GM18873 (cell line): ENCODE data around the gene CDC25C.
"Not testable (repeated sequence)": the region's sequence is repeated elsewhere in the genome, so short reads cannot be mapped to it uniquely, and the experiment has no call there.

Source experiments
- ATAC-seq: cut with Tn5 transposase; IDR thresholded peaks from one replicate; pipeline ENCODE4 v1.9.1; 2021; ENCODE audit warnings: mild to moderate bottlenecking, moderate library complexity, moderate number of reproducible peaks; ENCODE audit not compliant: unreplicated experiment, low FRiP score

Gene CDC25C

DNA sequence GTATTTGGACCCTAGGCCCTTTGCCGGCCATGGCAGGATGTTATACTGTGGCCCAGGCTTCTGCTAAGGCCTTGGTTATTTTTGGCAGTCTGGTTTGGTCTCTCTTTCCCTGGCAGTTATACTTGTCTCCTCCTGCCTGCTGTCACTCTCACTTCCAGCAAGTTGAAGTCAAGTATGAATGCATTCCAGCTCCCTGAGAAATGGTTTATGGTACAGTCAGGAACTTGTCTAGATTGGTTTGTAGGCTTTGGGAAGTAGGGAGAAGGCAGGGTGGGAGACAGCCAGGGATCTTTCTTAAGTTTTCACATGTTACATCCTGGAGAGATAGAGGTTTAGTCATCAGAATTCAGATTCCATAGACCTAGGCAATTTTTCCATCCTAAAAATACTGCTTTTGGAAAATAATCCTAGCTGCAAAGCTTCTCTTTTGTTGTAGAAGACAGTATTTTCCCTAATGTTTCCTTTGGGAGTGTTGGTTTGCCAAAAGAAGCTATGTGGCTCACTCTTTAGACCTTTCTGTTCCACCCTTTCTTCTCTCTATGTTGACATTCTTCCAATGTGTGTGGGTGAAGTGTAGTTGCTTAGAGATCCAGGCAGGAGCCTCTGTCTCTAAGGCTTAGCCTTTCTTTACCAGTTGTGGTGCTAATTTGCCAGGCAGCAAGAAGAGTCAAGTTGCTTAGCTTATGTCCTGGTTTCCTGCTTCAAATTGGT is 18.4 kb upstream of the CDC25C start:
- ATAC-seq: no peak

DNA sequence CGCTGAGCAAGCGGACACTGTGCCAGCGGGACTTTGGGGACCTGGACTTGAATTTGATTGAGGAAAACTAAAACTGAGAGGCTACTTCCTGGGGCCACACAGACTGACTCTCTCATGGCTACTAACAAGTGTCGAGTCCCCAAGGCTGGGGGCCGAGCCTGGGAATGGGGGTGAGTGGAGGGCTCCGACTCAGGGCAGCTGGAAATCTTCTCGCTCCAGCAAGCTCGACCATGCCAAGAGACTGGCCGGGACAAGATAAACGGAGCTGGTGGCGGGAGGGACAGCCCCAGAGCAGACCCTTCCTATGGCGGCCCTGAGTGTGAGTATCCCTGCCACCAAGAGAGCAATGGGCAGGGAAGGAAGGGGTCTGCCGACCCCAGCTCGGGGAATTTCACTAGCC is 15.3 kb upstream of the CDC25C start:
- no peak for ATAC-seq

DNA sequence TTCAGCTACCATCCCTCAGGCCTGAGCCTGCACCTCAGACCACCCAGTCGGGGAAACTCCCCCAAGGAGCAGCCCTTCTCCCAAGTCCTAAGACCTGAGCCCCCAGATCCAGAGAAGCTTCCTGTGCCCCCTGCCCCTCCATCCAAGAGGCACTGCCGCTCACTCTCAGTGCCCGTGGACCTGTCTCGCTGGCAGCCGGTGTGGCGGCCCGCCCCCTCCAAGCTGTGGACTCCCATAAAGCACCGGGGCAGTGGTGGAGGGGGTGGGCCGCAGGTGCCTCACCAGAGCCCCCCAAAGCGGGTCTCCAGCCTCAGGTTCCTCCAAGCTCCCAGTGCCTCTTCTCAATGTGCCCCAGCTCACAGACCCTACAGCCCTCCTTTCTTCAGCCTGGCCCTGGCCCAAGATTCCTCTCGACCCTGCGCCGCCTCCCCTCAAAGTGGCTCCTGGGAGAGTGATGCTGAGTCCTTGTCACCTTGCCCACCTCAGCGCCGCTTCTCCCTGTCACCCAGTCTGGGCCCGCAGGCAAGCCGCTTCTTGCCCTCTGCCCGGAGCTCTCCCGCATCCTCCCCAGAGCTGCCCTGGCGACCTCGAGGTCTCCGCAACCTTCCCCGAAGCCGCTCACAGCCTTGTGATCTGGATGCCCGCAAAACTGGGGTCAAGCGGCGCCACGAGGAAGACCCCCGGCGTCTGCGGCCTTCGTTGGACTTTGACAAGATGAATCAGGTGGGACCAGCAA is 13.5 kb upstream of the CDC25C start:
- no peak for ATAC-seq

DNA sequence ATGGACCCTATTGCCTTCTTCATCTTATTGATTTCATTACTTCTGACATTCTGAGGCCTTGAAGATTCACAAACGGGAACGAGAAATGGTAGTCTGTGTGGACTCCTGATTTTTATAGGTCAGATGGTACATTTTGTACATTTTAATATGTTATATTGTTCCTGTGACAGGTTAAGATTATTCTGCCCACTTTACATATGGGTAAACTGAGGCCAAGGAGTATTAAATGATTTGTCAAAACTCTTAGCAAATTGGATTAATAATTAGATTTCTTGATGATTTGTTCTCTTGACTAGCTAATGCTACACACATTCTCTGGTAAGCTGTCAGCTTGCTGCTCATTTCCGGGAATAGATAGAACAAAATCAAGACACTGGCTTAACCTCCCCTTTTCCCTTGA is 8.4 kb upstream of the CDC25C start:
- ATAC-seq: no peak

GRCh38 chr5:138339464-138339863 is 7.9 kb upstream of the CDC25C start:
- no peak for ATAC-seq

DNA sequence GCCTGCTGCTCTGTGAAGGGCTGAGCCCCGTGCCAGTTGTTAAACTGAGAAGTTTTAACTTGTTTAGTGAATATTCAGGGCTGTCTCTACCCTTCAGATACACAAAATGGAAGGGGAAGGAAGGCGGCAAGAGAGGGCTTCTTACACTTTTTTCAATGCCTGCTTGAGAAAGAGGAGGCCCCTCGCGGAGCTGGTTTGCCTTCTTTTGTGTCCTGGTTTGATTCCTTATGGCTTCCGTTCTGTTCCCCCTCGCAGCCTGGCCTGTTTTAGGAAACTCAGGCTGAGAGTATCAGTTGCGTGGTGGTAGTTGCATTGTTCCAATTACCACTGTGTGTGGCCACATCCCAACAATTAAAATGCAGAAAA is 7.5 kb upstream of the CDC25C start:
- no peak for ATAC-seq

DNA sequence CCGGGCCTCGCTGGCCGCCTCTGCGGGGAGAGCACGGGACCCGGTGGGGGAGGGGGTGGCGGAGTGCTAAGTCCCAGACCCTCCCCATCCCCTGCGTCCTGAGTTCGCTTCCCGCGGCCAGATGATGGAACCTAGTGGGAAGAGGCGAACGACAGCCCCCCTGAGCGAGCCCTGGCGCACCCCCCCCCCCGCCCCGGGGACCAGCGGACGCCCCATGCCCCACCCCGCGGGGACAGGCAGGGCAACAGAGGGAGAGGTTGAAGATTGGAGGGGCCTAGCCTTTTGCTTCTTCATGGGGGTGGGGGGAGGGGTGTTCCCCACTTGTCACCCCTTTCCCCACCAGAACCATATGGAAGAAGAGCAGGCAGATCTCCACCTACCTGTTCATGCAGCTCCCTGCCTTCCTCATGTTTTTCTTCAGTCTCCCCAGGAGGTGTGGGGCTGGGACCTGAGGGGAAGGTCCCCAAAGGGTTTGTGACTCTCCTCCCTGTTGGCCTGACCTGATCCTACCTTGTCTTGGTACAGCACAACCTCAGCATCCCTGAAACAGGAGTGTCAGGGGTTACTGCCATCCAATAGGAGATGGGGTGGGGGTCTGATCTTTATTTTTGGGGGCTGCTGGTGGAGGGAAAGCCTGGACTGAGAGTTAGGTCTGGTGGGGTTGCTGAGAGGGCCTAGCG is 6.9 kb upstream of the CDC25C start:
- peak; percentile 2 for ATAC-seq

- peak; percentile 64 for ATAC-seq
Measured at GRCh38 chr5:138337685-138338410, 6.2 kb upstream of the CDC25C start, which contains the start of gene FAM53C. TSS of gene FAM53C (plus strand) at chr5:138338266. CDS start at chr5:138341336, 3,070 bp downstream.

DNA sequence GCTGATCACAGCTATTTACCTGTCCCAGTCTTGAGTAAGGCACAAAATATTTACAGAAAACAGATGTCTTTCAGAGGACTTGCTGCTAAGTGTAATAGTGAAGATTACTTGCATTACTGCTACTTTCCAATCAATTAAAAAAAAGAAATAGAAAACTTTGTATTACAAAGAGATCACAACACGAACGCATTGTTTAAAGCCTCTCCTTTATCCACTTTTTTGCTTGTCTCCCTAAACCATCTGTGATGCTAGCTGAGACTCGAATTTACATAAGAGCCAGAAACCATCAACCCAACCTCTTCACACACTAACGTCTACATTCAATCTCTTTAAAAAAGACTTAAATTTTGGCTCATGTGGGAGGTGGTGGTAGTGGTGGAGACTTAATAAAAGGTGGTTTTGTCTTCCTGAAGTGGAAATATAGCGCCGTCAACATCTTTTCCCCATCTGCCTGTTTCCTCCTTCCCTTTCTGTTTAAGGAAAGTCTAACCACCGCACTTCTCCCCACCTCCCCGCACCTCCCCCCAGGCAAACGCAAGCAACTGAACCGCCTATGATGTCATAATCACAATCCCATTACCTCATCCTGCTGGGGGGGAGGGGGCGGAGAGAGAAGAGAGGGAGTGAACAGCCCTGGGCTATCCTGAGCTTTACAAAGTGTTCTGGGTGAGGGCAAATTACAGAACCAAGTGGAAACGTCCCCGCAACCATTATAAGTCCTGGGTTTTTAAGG is 5.5 kb upstream of the CDC25C start:
- peak; percentile 7 for ATAC-seq

- no peak for ATAC-seq
Measured at GRCh38 chr5:138334867-138335447, 3.4 kb upstream of the CDC25C start.

DNA sequence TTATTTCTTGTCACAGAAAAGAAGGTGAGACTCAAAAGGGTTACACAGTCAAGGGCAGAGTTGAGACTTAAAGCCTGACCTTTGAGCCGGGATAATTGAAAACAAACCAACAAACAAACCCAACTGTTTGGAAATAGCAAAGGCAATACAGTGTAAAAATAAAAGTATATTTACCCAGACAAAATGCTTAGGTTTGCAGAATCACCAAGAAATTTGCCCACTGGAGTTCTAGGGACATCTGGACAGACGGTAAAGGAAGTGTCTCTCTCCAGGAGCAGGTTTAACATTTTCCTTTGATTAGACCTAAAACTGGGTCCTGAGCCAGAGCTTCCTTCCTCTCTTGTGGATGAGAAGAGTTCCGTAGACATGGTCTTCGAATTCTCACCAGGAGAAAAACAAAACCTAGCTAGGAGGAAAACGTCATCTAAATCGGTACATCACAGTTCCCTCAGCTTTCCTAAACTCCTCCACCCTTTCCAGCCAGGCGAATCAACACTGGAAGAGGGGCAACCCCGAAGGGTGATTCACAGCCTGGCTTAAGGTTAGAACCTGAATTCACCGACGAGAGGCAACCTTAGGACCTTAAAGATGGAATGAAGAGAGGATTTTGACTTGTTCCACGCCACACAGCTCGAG is 673 bp downstream of the CDC25C start:
- ATAC-seq: no peak

DNA sequence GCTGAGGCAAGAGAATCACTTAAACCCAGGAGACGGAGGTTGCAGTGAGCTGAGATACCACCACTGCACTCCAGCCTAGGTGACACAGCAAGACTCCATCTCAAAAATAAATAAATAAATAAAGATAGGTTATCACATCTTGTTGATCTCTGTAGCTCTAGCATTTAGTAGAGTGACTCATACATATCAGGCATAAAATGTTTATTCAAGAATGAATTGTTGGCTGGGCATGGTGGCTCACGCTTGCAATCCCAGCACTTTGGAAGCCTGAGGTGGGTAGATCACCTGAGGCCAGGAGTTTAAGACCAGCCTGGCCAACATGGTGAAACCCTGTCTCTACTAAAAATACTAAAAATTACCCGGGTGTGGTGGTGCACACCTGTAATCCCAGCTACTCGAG is 13.4 kb downstream of the CDC25C start:
- ATAC-seq: not testable (repeated sequence)

DNA sequence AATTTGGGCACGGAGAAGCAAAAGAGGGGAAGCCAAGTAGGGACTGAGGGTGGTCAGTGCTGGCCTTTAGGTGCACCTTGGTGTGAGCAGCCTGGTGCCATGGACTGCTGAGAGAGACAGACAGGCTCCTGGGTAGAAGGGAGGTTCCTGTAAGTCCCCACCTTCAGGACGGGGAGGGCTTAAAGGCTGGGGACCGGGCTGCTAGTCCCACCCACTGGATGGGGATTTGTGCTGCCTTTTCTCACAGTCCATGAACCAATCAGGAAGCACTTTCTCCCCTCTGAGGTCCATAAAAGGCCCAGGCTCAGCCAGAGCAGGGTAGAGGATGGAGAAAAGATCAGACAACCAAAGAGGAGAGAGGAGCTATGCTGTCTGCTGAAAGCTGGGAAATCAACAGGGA is 15.2 kb downstream of the CDC25C start:
- no peak for ATAC-seq

- no peak for ATAC-seq
Measured at GRCh38 chr5:138315751-138316278, 15.8 kb downstream of the CDC25C start.

DNA sequence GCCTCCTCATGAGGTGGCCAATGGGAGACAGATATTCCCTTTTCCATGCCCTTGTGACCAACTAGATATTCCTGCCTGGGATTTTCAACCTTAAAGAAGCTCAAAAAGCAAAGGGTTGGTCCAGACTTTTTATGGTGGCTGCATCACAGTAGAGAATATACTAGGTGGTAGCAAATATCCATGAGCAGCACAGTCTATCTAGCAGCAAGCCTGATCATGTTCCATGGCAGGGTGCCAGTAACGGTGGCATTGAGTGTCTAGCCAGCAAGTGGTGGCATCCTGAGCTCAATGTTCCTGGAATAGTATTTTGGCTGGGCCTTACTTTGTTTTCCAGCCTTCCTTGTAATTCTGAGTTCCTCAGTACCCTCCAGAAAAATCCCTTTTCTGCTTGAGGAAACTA is 25.8 kb downstream of the CDC25C start:
- no peak for ATAC-seq

DNA sequence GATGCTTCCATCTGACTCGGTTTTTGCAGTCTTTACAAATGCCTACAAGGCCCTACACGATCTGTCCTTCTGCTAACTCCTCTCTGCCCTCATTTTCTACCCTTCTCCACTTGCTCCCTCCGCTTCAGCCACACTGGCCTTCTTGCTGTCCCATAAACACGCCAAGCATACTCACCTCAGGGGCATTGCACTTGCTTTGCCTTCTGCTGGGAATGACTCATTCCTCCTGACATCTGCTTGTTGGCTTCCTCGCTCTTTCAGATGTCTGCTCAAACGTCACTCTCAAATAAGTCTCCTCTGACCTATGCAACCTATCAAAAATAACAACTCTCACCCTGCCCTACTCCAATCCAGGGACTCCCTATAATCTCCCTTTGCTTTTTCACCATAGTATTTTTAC is 28.2 kb downstream of the CDC25C start:
- no peak for ATAC-seq

- ATAC-seq: no peak
Measured at GRCh38 chr5:138289296-138289695, 42.3 kb downstream of the CDC25C start.

DNA sequence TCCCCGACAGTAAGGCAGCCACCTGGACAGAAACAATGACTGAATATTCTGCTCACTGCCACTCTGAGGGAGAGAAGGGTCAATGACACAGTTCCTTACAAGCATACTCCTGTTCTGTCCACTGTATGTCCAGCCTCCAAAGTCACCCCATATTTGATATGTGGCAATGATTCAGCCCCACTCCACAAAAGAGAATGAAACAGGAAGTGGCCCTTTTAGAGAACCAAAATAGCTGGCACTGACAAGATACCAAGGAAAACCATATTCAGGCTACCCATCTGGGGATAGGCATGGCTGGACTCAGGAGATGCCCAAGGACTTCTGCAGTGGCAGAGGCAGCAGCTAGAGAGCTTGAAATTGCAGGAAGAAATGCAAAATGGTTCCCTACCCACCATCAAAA is 44.4 kb downstream of the CDC25C start:
- ATAC-seq: no peak
